Activated naive CD4-positive, alpha-beta T cell treated with anti-CD3 and anti-CD28 coated beads, Interleukin-2, amount 10 ng/mL, durations not matched to agents 7 days and 5 days (primary cell): ENCODE measurements around the gene CCBE1.

Experiments
- CTCF ChIA-PET: fragments of 350-600 bp; sonication (Branson Sonifier 250); formaldehyde crosslinking; loops from one replicate; lab custom pipeline; 2021; ENCODE audit warnings: antibody characterized with exemption; lab: Charles Lee
- DNase-seq: peaks from one replicate; pipeline ENCODE4 v3.0.0-alpha.2; 2020
- H3K27ac Mint-ChIP-seq: one replicate; pipeline ENCODE4 v1.8.0; 2021; ENCODE audit warnings: mild to moderate bottlenecking, moderate library complexity, mixed read lengths
- H3K27me3 Mint-ChIP-seq: one replicate; pipeline ENCODE4 v1.8.0; 2021; ENCODE audit warnings: mild to moderate bottlenecking, mixed read lengths
- H3K36me3 Mint-ChIP-seq: one replicate; pipeline ENCODE4 v1.8.0; 2021; ENCODE audit warnings: mixed read lengths
- H3K4me1 Mint-ChIP-seq: one replicate; pipeline ENCODE4 v1.8.0; 2021; ENCODE audit warnings: mixed read lengths
- H3K4me3 Mint-ChIP-seq: one replicate; pipeline ENCODE4 v1.8.0; 2021; ENCODE audit warnings: mild to moderate bottlenecking, moderate library complexity, mixed read lengths
- H3K9me3 Mint-ChIP-seq: one replicate; pipeline ENCODE4 v1.8.0; 2021; ENCODE audit warnings: mixed read lengths

Gene CCBE1

DNA sequence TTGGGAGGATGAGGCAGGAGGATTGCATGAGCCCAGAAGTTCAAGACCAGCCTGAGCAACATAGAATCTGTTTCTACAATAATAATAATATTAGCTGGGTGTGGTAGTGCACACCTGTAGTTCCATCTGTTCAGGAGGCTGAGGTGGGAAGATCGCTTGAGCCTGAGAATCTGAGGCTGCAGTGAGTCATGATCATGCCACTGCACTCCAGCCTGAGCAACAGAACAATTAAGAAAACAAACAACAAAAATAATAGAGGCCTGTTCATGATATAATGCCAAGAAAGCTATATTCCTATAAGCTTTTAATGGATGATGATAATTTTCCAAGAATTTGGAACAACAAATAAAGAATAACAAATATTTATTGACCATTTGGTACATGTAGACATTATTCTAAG is 6.9 kb upstream of the CCBE1 start:
- DNase-seq, result no peak
- no peak overlapping the region for H3K27ac Mint-ChIP-seq
- H3K27me3 Mint-ChIP-seq, result peaks cover 7% of the 10 kb centered on the region
- CTCF ChIA-PET, result interaction anchor here (1.5 kb wide), 1 partner anchor 118 kb away, joined by 4 read pairs; no protein-coding TSS in a partner anchor
- H3K4me3 Mint-ChIP-seq, result no peak overlapping the region
- no peaks in the 10 kb centered on the region for H3K4me1 Mint-ChIP-seq
- no peaks in the 10 kb centered on the region for H3K36me3 Mint-ChIP-seq
- no peaks in the 10 kb centered on the region for H3K9me3 Mint-ChIP-seq

DNA sequence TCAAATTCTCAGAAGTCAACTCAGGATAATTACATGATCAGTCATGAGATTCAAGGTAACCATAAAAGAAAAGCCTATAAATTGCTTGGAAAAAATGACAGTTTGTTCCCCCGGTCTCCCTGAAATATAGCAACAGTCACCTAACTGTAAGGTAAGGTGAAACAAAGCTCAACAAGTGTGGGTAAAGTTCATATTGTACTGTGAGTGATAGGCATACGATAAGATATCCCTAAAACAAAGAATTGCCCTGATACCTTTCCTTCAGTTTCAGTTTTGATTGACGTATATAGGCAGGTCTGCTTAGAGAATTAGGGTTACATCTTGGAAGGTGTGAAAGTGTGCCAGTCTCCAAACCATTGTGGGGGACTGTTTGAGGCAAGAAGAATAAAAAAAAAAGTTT is 4.0 kb upstream of the CCBE1 start:
- no peak for DNase-seq
- CTCF ChIA-PET, result no interaction called here
- Mint-ChIP-seq H3K4me3 (no peak overlapping the region), H3K27ac (no peak overlapping the region), H3K27me3 (peaks cover 30% of the 10 kb centered on the region), H3K9me3 (no peaks in the 10 kb centered on the region), H3K4me1 (peaks cover 5% of the 10 kb centered on the region), H3K36me3 (no peaks in the 10 kb centered on the region)

DNA sequence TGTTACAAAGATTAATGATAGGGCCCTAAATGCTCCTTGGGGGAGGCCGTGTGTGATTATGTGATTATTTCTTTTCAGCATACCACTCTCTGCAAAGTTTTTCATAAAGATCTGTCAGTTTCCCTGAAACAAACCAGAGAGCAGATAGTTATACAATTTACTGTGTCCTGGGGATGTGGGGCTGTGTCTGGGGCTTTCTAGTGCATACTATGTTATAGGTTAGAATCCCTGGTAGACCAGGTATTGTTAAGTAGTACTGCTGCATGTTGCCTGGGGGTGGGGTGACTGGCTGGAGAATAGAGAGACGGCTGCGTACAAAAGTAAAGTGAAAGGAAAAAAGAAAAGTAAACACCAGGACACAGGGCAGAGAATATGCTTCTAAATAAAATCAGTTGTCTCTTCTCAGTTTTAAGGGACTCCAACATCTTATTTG is 3.3 kb upstream of the CCBE1 start:
- Mint-ChIP-seq H3K27me3 (peaks cover 37% of the 10 kb centered on the region), H3K36me3 (no peaks in the 10 kb centered on the region), H3K4me1 (peaks cover 7% of the 10 kb centered on the region), H3K4me3 (no peak overlapping the region), H3K27ac (no peak overlapping the region), H3K9me3 (no peaks in the 10 kb centered on the region)
- no peak for DNase-seq
- CTCF ChIA-PET, result no interaction called here

DNA sequence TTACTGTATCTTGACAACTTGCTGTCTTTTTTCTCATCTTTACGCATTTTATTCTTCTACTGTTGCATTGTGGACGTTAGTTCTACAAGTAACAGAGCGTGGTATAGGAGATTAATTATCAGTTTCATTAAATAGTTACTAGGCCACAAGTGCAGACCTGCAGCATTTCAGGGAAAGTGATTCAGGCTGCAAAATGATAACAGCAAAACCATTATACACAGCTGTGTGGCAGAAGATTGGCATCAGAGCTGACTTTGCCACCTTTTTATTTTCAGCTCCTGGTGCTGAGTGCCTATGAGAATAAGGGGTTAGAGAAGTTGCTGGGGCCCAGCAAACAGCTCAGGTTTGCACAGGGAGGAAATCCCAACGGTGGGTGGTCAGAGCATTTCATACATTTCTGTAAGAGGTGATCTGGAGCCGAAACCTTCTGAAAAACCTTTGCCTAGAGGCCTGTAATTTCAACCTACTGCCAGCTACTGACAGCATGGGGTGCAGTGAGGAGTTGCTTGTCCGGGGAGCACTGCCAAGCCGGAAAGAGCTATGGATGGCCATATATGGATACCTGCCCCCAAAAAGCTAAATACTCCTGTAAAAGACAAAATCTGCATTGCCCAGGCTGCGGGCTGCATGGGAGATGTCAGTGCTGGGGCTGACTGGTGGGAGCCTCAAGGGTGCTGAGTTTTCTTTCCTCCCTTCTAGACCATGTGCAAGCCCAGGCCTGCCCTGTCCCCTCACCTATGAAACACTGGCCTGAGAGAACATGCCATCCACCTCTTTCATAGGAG is 2.7 kb upstream of the CCBE1 start:
- no peaks in the 10 kb centered on the region for H3K36me3 Mint-ChIP-seq
- no peak for DNase-seq
- H3K9me3 Mint-ChIP-seq, result no peaks in the 10 kb centered on the region
- peaks cover 43% of the 10 kb centered on the region for H3K27me3 Mint-ChIP-seq
- no peak overlapping the region for H3K4me3 Mint-ChIP-seq
- H3K27ac Mint-ChIP-seq, result no peak overlapping the region
- peaks cover 7% of the 10 kb centered on the region for H3K4me1 Mint-ChIP-seq
- CTCF ChIA-PET, result no interaction called here

DNA sequence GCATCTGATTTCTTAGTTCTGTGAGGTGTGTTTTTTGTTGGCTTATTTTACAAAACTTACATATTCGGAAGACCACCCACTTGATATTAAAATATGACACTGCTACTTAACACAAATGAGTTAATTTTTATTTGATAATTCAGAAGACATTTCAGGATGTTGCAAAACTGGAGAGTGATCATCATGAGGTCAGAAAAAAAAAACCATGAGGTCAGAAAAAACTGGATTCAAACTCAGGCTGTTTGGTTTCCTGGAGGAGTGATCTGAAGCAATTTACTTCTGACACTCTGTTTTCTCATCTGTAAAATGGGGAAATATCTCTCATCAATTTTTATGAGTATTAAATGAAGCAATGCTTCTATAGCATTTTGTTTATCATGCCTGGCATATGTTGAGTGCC is 1.8 kb upstream of the CCBE1 start:
- CTCF ChIA-PET, result interaction anchor here (0.7 kb wide), 1 partner anchor 126 kb away, joined by 4 read pairs; no protein-coding TSS in a partner anchor
- Mint-ChIP-seq H3K4me3 (no peak overlapping the region), H3K27me3 (peaks cover 48% of the 10 kb centered on the region), H3K4me1 (peaks cover 7% of the 10 kb centered on the region), H3K27ac (no peak overlapping the region), H3K36me3 (no peaks in the 10 kb centered on the region), H3K9me3 (no peaks in the 10 kb centered on the region)
- no peak for DNase-seq

DNA sequence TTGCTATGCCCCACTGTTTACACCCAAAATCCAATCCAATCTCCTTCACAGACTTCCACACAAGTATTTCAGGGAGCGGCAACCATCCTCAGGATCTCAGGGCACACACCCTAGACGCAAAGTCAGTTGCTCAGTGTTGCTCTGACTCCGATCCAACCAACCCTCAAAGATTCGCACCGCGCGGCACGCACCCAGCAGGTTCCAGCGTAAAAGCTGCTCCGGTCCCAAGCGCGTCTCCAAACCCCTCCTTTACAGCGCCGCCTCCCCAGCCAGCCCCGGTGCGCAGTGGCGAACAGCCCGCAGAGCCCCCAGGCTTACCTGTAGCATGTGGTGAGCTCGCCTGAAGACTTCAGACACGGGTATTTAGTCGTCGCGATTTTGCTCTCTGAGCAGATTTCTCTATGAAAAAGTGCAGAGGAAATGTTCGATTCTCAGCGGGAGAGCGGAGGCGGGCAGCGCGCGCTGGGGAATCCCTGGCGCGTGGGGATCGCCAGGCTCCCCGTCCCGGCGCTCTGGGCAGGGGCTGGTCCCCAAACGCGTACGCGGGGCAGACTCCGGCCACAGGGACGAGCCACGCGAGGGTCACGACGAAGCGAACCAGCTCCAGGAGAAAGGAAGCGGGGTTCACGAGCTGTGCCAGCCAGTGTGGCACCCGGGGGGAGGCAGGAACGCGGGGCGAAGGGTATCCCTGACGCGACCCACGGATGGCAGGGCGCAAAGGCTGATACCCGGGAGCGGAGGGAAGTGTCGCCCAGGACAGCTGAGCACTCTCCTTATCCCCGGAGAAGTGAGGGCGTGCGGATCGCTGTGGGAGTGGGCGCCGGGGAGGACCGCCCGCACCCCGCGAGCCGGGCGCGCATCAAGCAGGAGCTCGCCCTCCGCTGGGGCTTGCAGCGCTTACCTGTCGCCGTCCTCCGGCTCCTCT is 650 bp downstream of the CCBE1 start:
- Mint-ChIP-seq H3K9me3 (no peaks in the 10 kb centered on the region), H3K27me3 (peaks cover 52% of the 10 kb centered on the region), H3K36me3 (no peaks in the 10 kb centered on the region), H3K27ac (no peak overlapping the region), H3K4me1 (peaks cover 7% of the 10 kb centered on the region), H3K4me3 (no peak overlapping the region)
- CTCF ChIA-PET, result interaction anchor here (0.6 to 1.7 kb wide), 8 partner anchors 15 to 294 kb away, joined by 3 to 22 read pairs (median 3); no protein-coding TSS in a partner anchor
- no peak for DNase-seq

DNA sequence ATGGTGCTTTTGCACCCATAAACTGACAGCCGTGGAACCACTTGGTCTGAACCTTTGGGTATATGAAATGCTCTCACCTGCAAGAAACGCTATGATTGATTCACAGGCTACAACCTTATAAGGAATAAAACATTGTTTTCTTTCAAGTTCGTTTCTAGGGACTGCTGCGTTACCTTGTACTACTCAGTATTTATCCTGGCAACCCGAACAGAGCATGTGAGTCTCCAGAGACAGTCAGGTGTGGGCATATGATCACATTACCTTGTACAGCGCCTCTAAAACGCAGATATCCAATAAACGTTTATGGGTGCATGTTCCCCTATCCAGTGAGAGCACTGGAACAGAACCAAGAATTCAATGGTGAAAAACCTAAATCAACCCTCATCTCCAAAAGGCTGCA is 1.7 kb downstream of the CCBE1 start:
- H3K27ac Mint-ChIP-seq, result no peak overlapping the region
- no peaks in the 10 kb centered on the region for H3K9me3 Mint-ChIP-seq
- H3K4me1 Mint-ChIP-seq, result peaks cover 7% of the 10 kb centered on the region
- DNase-seq, result no peak
- CTCF ChIA-PET, result no interaction called here
- no peaks in the 10 kb centered on the region for H3K36me3 Mint-ChIP-seq
- H3K27me3 Mint-ChIP-seq, result peaks cover 62% of the 10 kb centered on the region
- H3K4me3 Mint-ChIP-seq, result no peak overlapping the region

DNA sequence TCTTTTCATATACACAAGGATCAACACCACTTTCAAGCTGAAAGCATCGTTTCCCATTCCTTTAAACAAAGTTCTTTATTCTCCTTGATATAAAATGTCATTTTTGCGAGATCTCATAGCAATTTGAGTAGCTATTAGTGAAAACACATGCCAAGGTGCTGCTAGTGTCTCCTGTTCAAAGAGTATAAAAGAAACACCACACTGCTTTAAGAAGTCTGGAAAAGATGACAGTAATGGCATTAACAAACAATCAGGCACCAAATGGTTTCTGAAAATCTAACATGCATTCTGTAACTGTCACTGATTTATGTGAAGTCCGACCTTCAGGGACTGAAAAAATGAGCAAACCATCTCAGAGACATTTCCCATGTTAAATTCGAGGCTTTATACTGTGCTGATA is 2.4 kb downstream of the CCBE1 start:
- peaks cover 59% of the 10 kb centered on the region for H3K27me3 Mint-ChIP-seq
- no peak overlapping the region for H3K27ac Mint-ChIP-seq

DNA sequence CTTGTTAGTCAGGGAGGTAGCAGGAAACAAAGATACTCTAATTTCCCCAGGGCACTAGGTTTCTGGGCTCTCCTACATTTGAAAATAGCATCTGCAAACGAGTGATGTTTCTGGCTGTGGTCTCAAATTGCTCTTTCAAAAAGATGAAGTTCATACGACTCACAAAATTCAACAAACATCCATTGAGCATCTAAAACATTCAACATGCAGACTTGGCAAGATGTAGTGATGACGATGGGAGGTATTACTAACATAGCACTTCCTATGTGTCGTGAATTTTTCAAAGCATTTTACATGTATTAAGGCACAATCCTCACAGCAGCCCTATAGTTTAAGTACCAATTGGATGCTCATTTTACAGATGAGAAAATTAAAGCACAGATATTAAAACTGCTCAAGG is 5.2 kb downstream of the CCBE1 start:
- H3K4me1 Mint-ChIP-seq, result peaks cover 4% of the 10 kb centered on the region
- H3K27ac Mint-ChIP-seq, result no peak overlapping the region
- no peaks in the 10 kb centered on the region for H3K36me3 Mint-ChIP-seq
- DNase-seq, result no peak
- no peaks in the 10 kb centered on the region for H3K9me3 Mint-ChIP-seq
- peaks cover 47% of the 10 kb centered on the region for H3K27me3 Mint-ChIP-seq
- CTCF ChIA-PET, result interaction anchor here (1.5 kb wide), 1 partner anchor 131 kb away, joined by 3 read pairs; no protein-coding TSS in a partner anchor
- H3K4me3 Mint-ChIP-seq, result no peak overlapping the region

More for the DNA sequence above, 2.4 kb downstream of the CCBE1 start:
- DNase-seq, result no peak
- CTCF ChIA-PET, result no interaction called here
- peaks cover 7% of the 10 kb centered on the region for H3K4me1 Mint-ChIP-seq
- H3K36me3 Mint-ChIP-seq, result no peaks in the 10 kb centered on the region
- H3K9me3 Mint-ChIP-seq, result no peaks in the 10 kb centered on the region
- no peak overlapping the region for H3K4me3 Mint-ChIP-seq

DNA sequence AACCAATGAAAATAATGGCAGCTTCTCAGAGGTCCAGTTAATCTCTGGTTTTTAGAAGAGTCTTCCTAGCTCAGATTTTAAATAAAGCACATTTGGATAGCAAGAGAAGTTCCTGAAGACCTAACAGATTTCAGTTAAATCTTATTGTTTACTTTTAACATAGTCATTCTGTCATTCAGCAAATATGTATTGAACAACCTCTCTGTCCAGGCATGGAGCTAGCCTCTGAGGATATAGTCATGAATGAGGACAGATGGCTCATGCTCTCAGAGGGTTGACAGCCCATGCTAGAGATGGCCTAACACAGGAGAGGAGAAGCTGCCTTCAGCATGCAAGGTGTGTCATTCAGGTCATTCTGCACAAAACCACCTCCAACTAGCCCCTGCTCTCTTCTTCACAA is 6.2 kb downstream of the CCBE1 start:
- Mint-ChIP-seq H3K27me3 (peaks cover 41% of the 10 kb centered on the region), H3K4me3 (no peak overlapping the region), H3K4me1 (no peaks in the 10 kb centered on the region), H3K27ac (no peak overlapping the region), H3K36me3 (no peaks in the 10 kb centered on the region), H3K9me3 (no peaks in the 10 kb centered on the region)
- CTCF ChIA-PET, result no interaction called here
- no peak for DNase-seq

DNA sequence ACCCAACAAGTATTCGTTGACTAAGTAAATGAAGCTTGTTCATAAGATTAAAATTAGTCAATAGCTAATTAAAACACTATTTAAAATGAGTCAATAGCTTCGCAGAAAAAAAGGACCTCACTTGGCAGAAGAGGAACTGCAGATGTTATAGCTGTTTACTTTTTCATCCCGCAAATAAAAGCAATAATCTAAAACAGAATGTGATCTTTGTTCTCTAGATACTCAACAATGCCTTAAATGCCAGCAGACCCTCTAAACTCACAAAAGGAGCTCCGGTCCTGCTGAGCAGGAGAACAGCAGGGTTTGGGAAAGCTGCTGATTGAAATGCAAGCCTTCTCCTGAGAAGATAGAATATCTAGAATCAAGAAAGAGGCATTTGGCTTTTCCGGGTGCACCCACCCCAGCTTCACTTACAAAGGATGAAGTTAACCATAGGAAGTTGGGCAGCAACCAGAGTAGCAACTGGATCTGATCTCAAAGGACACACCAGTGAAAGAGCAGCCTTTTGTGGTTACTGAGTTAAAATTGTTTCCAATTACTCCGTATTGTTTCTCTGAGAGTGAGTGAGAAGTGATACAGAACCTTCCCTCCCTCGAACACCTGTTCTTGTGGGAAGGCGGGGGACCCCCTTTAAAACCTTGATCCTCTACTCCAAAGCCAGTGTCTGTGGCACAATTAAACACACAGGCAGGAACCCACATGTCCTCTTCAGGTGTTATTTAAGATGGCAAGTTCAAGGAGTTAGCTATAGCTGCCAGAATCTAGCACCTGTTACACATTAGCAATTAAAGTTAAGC is 6.8 kb downstream of the CCBE1 start:
- Mint-ChIP-seq H3K36me3 (no peaks in the 10 kb centered on the region), H3K4me1 (no peaks in the 10 kb centered on the region), H3K27me3 (peaks cover 36% of the 10 kb centered on the region), H3K9me3 (no peaks in the 10 kb centered on the region), H3K4me3 (no peak overlapping the region), H3K27ac (no peak overlapping the region)
- no peak for DNase-seq
- CTCF ChIA-PET, result interaction anchor here (0.7 kb wide), 1 partner anchor 42 kb away, joined by 4 read pairs; no protein-coding TSS in a partner anchor

DNA sequence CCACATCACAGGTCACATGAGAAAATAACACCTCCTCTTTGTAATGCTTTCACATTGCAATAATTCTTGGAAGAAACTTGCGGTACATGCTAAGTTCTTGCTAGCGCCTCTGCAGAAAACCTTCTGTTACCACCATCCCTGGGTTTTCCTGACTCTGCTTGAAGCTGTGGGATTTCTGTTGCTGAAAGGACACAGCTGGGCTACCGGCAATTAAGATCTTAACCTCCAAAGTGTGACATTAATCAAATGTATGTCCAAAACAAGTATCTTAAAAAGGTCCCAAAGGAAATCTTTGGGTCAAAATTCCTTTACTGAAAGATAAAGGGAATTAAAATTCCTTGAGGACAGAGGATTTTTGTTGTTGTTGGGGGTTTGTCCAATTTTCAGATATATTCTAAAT is 7.5 kb downstream of the CCBE1 start:
- no peak overlapping the region for H3K27ac Mint-ChIP-seq
- CTCF ChIA-PET, result interaction anchor here (0.7 kb wide), 1 partner anchor 43 kb away, joined by 4 read pairs; no protein-coding TSS in a partner anchor
- peaks cover 31% of the 10 kb centered on the region for H3K27me3 Mint-ChIP-seq

DNA sequence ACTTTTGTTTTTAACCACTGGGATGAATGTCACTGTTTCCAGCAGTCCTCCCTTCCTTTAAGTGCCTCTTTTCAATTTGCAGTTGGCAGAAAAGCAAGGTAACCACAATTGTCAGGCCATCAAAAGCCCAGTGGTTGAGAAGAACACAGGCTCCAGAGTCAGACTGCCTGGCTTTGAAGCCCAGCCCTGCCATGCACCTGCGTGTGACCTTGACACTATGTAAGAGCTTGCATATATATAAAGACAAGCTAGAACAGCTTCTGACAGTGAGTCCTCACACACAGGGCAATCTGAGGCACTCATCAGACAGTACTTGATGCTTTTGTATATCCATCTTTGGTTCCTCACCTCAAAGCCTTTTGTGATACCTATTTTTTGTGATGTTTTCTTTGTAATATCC is 11.0 kb downstream of the CCBE1 start:
- no peaks in the 10 kb centered on the region for H3K9me3 Mint-ChIP-seq
- no peak overlapping the region for H3K4me3 Mint-ChIP-seq
- no peaks in the 10 kb centered on the region for H3K36me3 Mint-ChIP-seq
- CTCF ChIA-PET, result no interaction called here
- H3K4me1 Mint-ChIP-seq, result no peaks in the 10 kb centered on the region
- H3K27me3 Mint-ChIP-seq, result peaks cover 29% of the 10 kb centered on the region
- no peak for DNase-seq
- no peak overlapping the region for H3K27ac Mint-ChIP-seq

More for the DNA sequence above, 7.5 kb downstream of the CCBE1 start:
- DNase-seq, result no peak
- Mint-ChIP-seq H3K4me3 (no peak overlapping the region), H3K9me3 (no peaks in the 10 kb centered on the region), H3K36me3 (no peaks in the 10 kb centered on the region), H3K4me1 (no peaks in the 10 kb centered on the region)
